B cell (primary cell): ENCODE data around the gene TSPAN32. TPM values are rescaled to one million over a fixed set of nuclear protein-coding genes. Genes with fewer than 3 reads are reported as not detected.

Experiments used
- ATAC-seq: fragments of 200-7000 bp; cut with Tn5 transposase; one replicate; pipeline ENCODE4 v1.10.0; 2021; ENCODE audit warnings: low read depth, mild to moderate bottlenecking, moderate number of reproducible peaks, moderate library complexity
- CTCF ChIA-PET: fragments of 350-600 bp; sonication (Branson Sonifier 250); formaldehyde crosslinking; loops from one replicate; lab custom pipeline; 2021; ENCODE audit warnings: antibody characterized with exemption, inconsistent platforms; lab: Charles Lee
- POLR2A ChIA-PET: fragments of 350-600 bp; sonication (Branson Sonifier 250); formaldehyde crosslinking; loops from one replicate; lab custom pipeline; 2021; ENCODE audit warnings: antibody characterized with exemption; lab: Charles Lee
- DNase-seq: peaks from one replicate; pipeline ENCODE4 v3.0.0; 2013
- H2AFZ ChIP-seq: 2 replicates; pipeline ENCODE4 v1.6.1; 2012; ENCODE audit warnings: mild to moderate bottlenecking, low read depth, low read length; ENCODE audit not compliant: insufficient read depth, poor library complexity, severe bottlenecking
- H3K27ac ChIP-seq, 2 donors: 1 replicate in 1 of 2; 2 replicates in 1 of 2; pipeline ENCODE4 v1.5.1; 2012 to 2013; ENCODE audit warnings: low read length in 2 of 2, mild to moderate bottlenecking in 2 of 2, moderate library complexity in 1 of 2
- H3K27me3 ChIP-seq, 4 experiments: fragments of 200-600 bp in 1 of 4; sonication (generic) in 1 of 4; replicated peaks in 1 of 4; 1 replicate in 2 of 4; 2 replicates in 2 of 4; pipeline versions ENCODE4 v1.6.1 to v1.7.0; 2013 to 2016; ENCODE audit warnings: low read length in 3 of 4, mild to moderate bottlenecking in 2 of 4, mixed read lengths in 1 of 4, moderate library complexity in 1 of 4; ENCODE audit not compliant: insufficient read depth in 4 of 4, control insufficient read depth in 3 of 4; ENCODE audit errors: control extremely low read depth in 1 of 4
- H3K36me3 ChIP-seq, 2 experiments: replicated peaks in 1 of 2; 1 replicate in 1 of 2; 2 replicates in 1 of 2; pipeline versions ENCODE4 v1.6.1 to v1.7.1; 2013; ENCODE audit warnings: low read length in 1 of 2; ENCODE audit not compliant: insufficient read depth in 2 of 2, control insufficient read depth in 1 of 2; ENCODE audit errors: control extremely low read depth in 1 of 2, extremely low read depth in 1 of 2
- H3K4me1 ChIP-seq, 2 donors: fragments of 200-600 bp in 1 of 2; sonication (generic) in 1 of 2; 1 replicate in 1 of 2; 2 replicates in 1 of 2; pipeline versions ENCODE4 v1.5.1 to v1.6.1; 2013 to 2017; ENCODE audit warnings: low read length in 2 of 2; ENCODE audit not compliant: control insufficient read depth in 2 of 2, insufficient read depth in 2 of 2
- H3K4me2 ChIP-seq: replicated peaks from 2 replicates; pipeline ENCODE3; 2012; ENCODE audit warnings: mild to moderate bottlenecking, low read depth, low read length; ENCODE audit not compliant: poor library complexity, severe bottlenecking
- H3K4me3 ChIP-seq, 5 experiments: fragments of 200-600 bp in 1 of 5; sonication (generic) in 1 of 5; 1 replicate in 3 of 5; 2 replicates in 2 of 5; pipeline versions ENCODE4 v1.5.1 to v1.7.0; 2011 to 2016; ENCODE audit warnings: low read length in 4 of 5, mild to moderate bottlenecking in 4 of 5, low read depth in 2 of 5, control low read depth in 1 of 5, moderate library complexity in 1 of 5; ENCODE audit not compliant: insufficient read depth in 1 of 5; ENCODE audit errors: control extremely low read depth in 1 of 5, extremely low read depth in 1 of 5
- H3K79me2 ChIP-seq: fragments of 200-600 bp; sonication (generic); one replicate; pipeline ENCODE4 v1.6.0; 2016; ENCODE audit warnings: low read length; ENCODE audit not compliant: control insufficient read depth, insufficient read depth
- H3K9ac ChIP-seq: fragments of 200-600 bp; sonication (generic); 2 replicates; pipeline ENCODE4 v1.6.1; 2017; ENCODE audit warnings: mild to moderate bottlenecking, low read length, moderate library complexity
- H3K9me3 ChIP-seq, 3 donors: one replicate each; pipeline versions ENCODE4 v1.6.1 to v1.7.1; 2013; ENCODE audit warnings: low read length in 2 of 3; ENCODE audit not compliant: control insufficient read depth in 2 of 3, insufficient read depth in 1 of 3; ENCODE audit errors: control extremely low read depth in 1 of 3
- H4K20me1 ChIP-seq: 2 replicates; pipeline ENCODE4 v1.6.0; 2012; ENCODE audit warnings: mild to moderate bottlenecking, low read length; ENCODE audit not compliant: insufficient read depth, control insufficient read depth, poor library complexity, severe bottlenecking
- H3K27ac Mint-ChIP-seq: one replicate; pipeline ENCODE4 v1.8.0; 2021; ENCODE audit warnings: mixed read lengths
- H3K27me3 Mint-ChIP-seq: one replicate; pipeline ENCODE4 v1.8.0; 2021; ENCODE audit warnings: mixed read lengths
- H3K4me1 Mint-ChIP-seq: one replicate; pipeline ENCODE4 v1.8.0; 2021; ENCODE audit warnings: mixed read lengths
- H3K4me3 Mint-ChIP-seq: one replicate; pipeline ENCODE4 v1.8.0; 2021; ENCODE audit warnings: mixed read lengths
- H3K9me3 Mint-ChIP-seq: one replicate; pipeline ENCODE4 v1.8.0; 2022; ENCODE audit warnings: mixed read lengths; ENCODE audit not compliant: insufficient read depth
- CTCF ChIP-seq: fragments of 200-600 bp; IDR thresholded peaks from one replicate; pipeline ENCODE4 v1.8.0; 2022; ENCODE audit warnings: antibody characterized with exemption, mild to moderate bottlenecking
- EZH2 ChIP-seq: IDR thresholded peaks from 2 replicates; pipeline ENCODE4 v1.6.1; 2012; ENCODE audit warnings: borderline replicate concordance, low read depth, mild to moderate bottlenecking, moderate library complexity, low read length; ENCODE audit not compliant: insufficient read depth, poor library complexity, severe bottlenecking
- WGBS: methylation state at CpG from one replicate; pipeline ENCODE4 v1.1.5; 2013; ENCODE audit warnings: missing lambda C conversion rate; ENCODE audit not compliant: insufficient coverage; 5-methylcytosine and 5-hydroxymethylcytosine counted together
- intact Hi-C: fragments of 100-400 bp; cut with micrococcal nuclease; formaldehyde crosslinking; loops from one replicate; pipeline ENCODE4 v1.10.0; 2022
- polyA plus RNA-seq: library from polyadenylated mRNA; depleted of rRNA; stranded (reverse); fragments of >200 nt; gene quantifications from 2 replicates; pipeline ENCODE4 v1.2.3, GENCODE V29; 2012
- total RNA-seq, 2 donors: library from RNA; stranded (reverse); fragments of 120-200 nt in 1 of 2; gene quantifications; 1 replicate in 1 of 2; 2 replicates in 1 of 2; pipeline versions ENCODE4 v1.2.3 to v1.2.4, GENCODE V29; 2013 to 2022

Gene TSPAN32
- total and polyA plus RNA-seq, 2 donors (not counting 1 experiment from before 2014, with no cell fraction given), result 22.2 to 75.9 TPM

GRCh38 chr11:2309251-2310072 lies 7.6 kb downstream of the TSPAN32 start:
- peaks cover 19 to 20% of the 10 kb centered on the region in 2 donors for H3K4me1 ChIP-seq
- no peaks in the 10 kb centered on the region for H4K20me1 ChIP-seq
- H3K27me3 ChIP-seq, result no peaks in the 10 kb centered on the region
- ATAC-seq (no peak), DNase-seq (no peak)
- TF ChIP-seq CTCF, result no peak
- no peak for TF ChIP-seq EZH2
- H3K9me3 ChIP-seq, result no peaks in the 10 kb centered on the region
- H2AFZ ChIP-seq, result no peak overlapping the region
- no peak overlapping the region for H3K4me2 ChIP-seq
- no peak overlapping the region for H3K4me3 ChIP-seq
- intact Hi-C loops, result no loop called here
- H3K79me2 ChIP-seq, result peaks cover 12% of the 10 kb centered on the region
- H3K27me3 Mint-ChIP-seq, result no peaks in the 10 kb centered on the region
- H3K27ac Mint-ChIP-seq, result no peak overlapping the region
- ChIA-PET POLR2A (interaction anchor here (1.4 kb wide), 1 partner anchor 68 kb away, joined by 3 read pairs; no protein-coding TSS in a partner anchor), CTCF (interaction anchor here (1.1 to 15.0 kb wide), 3 partner anchors 7 to 222 kb away, joined by 4 to 583 read pairs (median 7); partner anchors contain the start of genes C11orf21 and TSPAN32)
- no peaks in the 10 kb centered on the region for H3K9me3 Mint-ChIP-seq
- H3K36me3 ChIP-seq, result no peaks in the 10 kb centered on the region
- H3K9ac ChIP-seq, result no peak overlapping the region
- peaks cover 19% of the 10 kb centered on the region for H3K4me1 Mint-ChIP-seq
- 92% methylated on average over 18 of the region's 19 CpGs for WGBS
- no peak overlapping the region for H3K27ac ChIP-seq
- no peak overlapping the region for H3K4me3 Mint-ChIP-seq
